NT2/D1 (cell line): ENCODE results near the gene MRPL42.

Source experiments
- YY1 ChIP-seq: IDR thresholded peaks from 2 replicates; pipeline ENCODE4 v1.6.1; 2011; ENCODE audit not compliant: insufficient read length, insufficient read depth
- ZNF274 ChIP-seq: IDR thresholded peaks from 2 replicates; pipeline ENCODE4 v1.6.1; 2011; ENCODE audit warnings: mild to moderate bottlenecking, low read depth, low read length

GRCh38 chr12:93438266-93439050 is 28.9 kb upstream of the MRPL42 start:
- TF ChIP-seq ZNF274 (no peak), YY1 (no peak)
